Mesendoderm (in vitro differentiated cells): Measurements from ENCODE around the gene CREB3.

Experiments
- DNase-seq: peaks from one replicate; pipeline ENCODE4 v3.0.0; 2013
- H2AK5ac ChIP-seq: 2 replicates; pipeline ENCODE4 v1.6.1; 2013; ENCODE audit warnings: low read length, inconsistent platforms
- H2BK120ac ChIP-seq: 2 replicates; pipeline ENCODE4 v1.6.1; 2013; ENCODE audit warnings: low read depth, mild to moderate bottlenecking, low read length, moderate library complexity, mixed read lengths
- H2BK15ac ChIP-seq: replicated peaks from 2 replicates; pipeline ENCODE4 v1.6.1; 2013; ENCODE audit warnings: low read depth, mild to moderate bottlenecking, moderate library complexity
- H2BK5ac ChIP-seq: 2 replicates; pipeline ENCODE4 v1.6.1; 2013; ENCODE audit warnings: low read length, inconsistent platforms
- H3K18ac ChIP-seq: 2 replicates; pipeline ENCODE4 v1.6.1; 2013; ENCODE audit warnings: mild to moderate bottlenecking, low read length, mixed read lengths
- H3K23ac ChIP-seq: one replicate; pipeline ENCODE4 v1.6.1; 2013; ENCODE audit warnings: low read length
- H3K27ac ChIP-seq: 2 replicates; pipeline ENCODE4 v1.5.1; 2013; ENCODE audit warnings: low read depth, mild to moderate bottlenecking, inconsistent platforms, low read length, moderate library complexity
- H3K27me3 ChIP-seq: 2 replicates; pipeline ENCODE4 v1.6.1; 2013; ENCODE audit warnings: low read length, control low read depth, mild to moderate bottlenecking, inconsistent platforms; ENCODE audit not compliant: insufficient read depth, poor library complexity
- H3K36me3 ChIP-seq: 2 replicates; pipeline ENCODE4 v1.6.1; 2013; ENCODE audit warnings: low read length, inconsistent platforms; ENCODE audit not compliant: control insufficient read depth, insufficient read depth
- H3K4ac ChIP-seq: one replicate; pipeline ENCODE4 v1.6.1; 2013; ENCODE audit warnings: low read depth, mild to moderate bottlenecking, low read length, moderate library complexity
- H3K4me1 ChIP-seq: 2 replicates; pipeline ENCODE4 v1.6.1; 2013; ENCODE audit warnings: low read depth, low read length, inconsistent platforms; ENCODE audit not compliant: control insufficient read depth
- H3K4me2 ChIP-seq: 2 replicates; pipeline ENCODE4 v1.6.1; 2013; ENCODE audit warnings: low read length
- H3K4me3 ChIP-seq: 2 replicates; pipeline ENCODE4 v1.5.1; 2013; ENCODE audit warnings: mild to moderate bottlenecking, low read length
- H3K56ac ChIP-seq: one replicate; pipeline ENCODE4 v1.6.1; 2013; ENCODE audit warnings: low read length
- H3K79me1 ChIP-seq: 2 replicates; pipeline ENCODE4 v1.6.1; 2013; ENCODE audit warnings: low read length, inconsistent platforms
- H3K79me2 ChIP-seq: 2 replicates; pipeline ENCODE4 v1.6.1; 2013; ENCODE audit warnings: mild to moderate bottlenecking, low read length; ENCODE audit not compliant: control insufficient read depth, insufficient read depth
- H3K9ac ChIP-seq: 2 replicates; pipeline ENCODE4 v1.6.1; 2013; ENCODE audit warnings: low read length, inconsistent platforms
- H4K5ac ChIP-seq: one replicate; pipeline ENCODE4 v1.6.1; 2013; ENCODE audit warnings: low read length
- H4K8ac ChIP-seq: one replicate; pipeline ENCODE4 v1.6.1; 2013; ENCODE audit warnings: low read depth, mild to moderate bottlenecking, control low read depth, low read length, moderate library complexity
- WGBS: extraction: QIAGEN DNeasy Blood & Tissue Kit; methylation state at CpG from one replicate; pipeline ENCODE4 v1.1.7; 2013; ENCODE audit warnings: low lambda C conversion rate, missing lambda C conversion rate; ENCODE audit not compliant: insufficient coverage; ENCODE audit errors: extremely low coverage; 5-methylcytosine and 5-hydroxymethylcytosine counted together

The CREB3 gene

DNA sequence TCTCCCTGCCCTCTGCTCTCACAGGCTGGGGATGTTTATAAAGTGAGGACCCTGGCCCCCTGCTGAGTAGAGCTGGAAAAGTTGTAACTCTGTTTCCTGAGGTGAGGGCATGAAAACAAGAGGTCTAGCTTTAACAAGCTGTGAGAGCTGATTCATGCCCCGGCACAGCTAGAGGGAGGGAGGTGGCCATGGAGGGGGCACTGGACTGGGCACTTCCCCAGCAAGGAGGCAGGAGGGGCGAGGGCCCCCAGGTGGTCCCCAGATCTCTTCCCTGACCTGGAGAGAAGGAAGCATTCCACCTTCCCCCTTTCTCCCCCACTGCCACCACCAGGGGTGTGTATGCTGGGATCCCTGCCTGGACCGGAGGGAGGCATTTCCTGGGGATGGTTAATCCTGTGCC, 21.8 kb downstream of the CREB3 start, which contains the start of gene MSMP:
MSMP (minus strand) TSS at position 13 of the 400 bp plus-strand sequence. CDS start 147 bp downstream, outside the sequence.
- Histone ChIP-seq H4K8ac (no peak within 1 kb of the TSS), H3K79me1 (peaks cover 4% of the 10 kb centered on the region), H3K79me2 (no peaks in the 10 kb centered on the region), H3K27ac (no peak within 1 kb of the TSS), H2BK15ac (no peak within 1 kb of the TSS), H4K5ac (no peak within 1 kb of the TSS), H3K4me1 (peaks cover 3% of the 10 kb centered on the region), H2AK5ac (no peak within 1 kb of the TSS), H3K18ac (no peak within 1 kb of the TSS), H3K4ac (no peak within 1 kb of the TSS), H3K56ac (no peak within 1 kb of the TSS), H3K27me3 (no peaks in the 10 kb centered on the region), H2BK5ac (no peak within 1 kb of the TSS), H3K4me2 (no peak within 1 kb of the TSS), H2BK120ac (no peak within 1 kb of the TSS), H3K4me3 (no peak within 1 kb of the TSS), H3K23ac (no peak within 1 kb of the TSS), H3K36me3 (no peaks in the 10 kb centered on the region), H3K9ac (no peak within 1 kb of the TSS)
- WGBS: no CpG with 5 or more reads among the region's 3 CpGs
- no peak for DNase-seq

DNA sequence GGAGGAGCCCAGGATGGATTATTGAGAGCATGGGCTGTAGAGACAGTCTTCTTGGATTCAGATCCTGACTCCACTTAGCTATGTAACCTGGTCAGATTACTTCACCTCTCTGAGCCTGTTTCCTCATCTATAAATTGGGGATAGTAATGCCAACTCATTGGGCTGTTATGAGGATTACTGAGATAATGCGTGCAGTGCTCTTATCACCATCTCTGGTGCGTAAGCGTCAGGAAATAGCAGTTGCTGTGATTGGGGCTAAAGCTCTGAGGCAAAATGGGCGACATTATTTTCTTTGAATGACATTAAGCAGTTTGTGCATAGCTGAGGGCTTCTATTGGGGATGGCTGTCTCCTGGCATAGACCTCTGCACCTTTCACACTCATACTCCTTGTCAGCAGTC, 22.6 kb downstream of the CREB3 start:
- Histone ChIP-seq H2BK15ac (no peak overlapping the region), H3K56ac (no peak overlapping the region), H3K18ac (no peak overlapping the region), H3K36me3 (no peaks in the 10 kb centered on the region), H2AK5ac (no peak overlapping the region), H3K27me3 (no peaks in the 10 kb centered on the region), H3K4me1 (peaks cover 1% of the 10 kb centered on the region), H2BK120ac (no peak overlapping the region), H3K4me2 (no peak overlapping the region), H3K79me1 (peaks cover 3% of the 10 kb centered on the region), H3K4ac (no peak overlapping the region), H3K27ac (no peak overlapping the region), H3K4me3 (no peak overlapping the region), H2BK5ac (no peak overlapping the region), H3K23ac (no peak overlapping the region), H3K79me2 (no peaks in the 10 kb centered on the region), H4K8ac (no peak overlapping the region), H4K5ac (no peak overlapping the region), H3K9ac (no peak overlapping the region)
- WGBS: no CpG with 5 or more reads among the region's 4 CpGs
- DNase-seq: no peak

DNA sequence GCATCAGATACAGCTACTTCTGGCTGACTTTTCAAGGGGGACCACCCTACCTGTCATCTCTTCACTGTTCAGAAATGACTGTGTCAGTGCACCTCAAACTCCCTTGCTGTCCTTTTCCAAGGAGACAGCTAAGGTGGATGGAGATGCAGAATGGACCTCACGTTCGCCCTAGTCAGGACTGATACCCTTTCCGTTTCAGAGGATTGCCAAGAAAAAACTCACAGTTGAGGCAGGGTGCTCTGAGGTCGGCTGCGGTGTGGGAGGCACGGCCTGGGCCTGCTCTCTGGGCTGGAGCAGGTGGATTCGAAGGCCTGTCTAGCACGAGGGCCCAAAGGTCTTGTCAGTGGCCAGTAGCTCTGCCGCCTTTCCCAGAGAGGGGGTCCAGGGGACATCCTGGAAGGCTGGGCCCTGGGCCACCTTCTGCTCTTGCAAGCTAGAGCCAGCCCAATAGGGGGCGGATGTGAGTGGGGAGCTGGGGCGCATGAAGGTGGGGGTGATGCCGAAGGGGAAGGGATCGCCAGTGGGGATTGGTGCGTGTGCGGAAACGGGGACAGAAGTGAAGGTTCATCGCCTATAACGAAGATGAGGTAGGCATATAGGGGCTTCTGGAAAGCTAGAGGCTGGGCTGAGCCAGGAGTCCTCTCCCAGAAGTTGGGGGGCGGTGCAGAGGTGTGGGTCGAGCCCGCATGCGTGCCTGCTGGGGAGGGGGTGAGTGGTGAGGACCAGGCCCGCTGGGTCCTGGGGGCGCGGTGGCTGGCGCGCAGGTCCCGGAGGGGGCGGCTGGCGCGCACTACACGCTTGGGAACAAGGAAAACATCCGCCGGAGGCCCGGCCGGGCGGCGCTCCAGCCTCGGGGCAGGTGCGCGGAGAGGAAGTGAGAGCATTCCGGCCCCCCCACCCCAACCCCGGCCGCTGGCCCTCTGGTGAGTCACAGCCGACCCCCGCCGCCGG, 24.1 kb downstream of the CREB3 start:
- no CpG with 5 or more reads among the region's 48 CpGs for WGBS
- H4K8ac ChIP-seq: peak overlapping the region; percentile 90
- peak overlapping the region; percentile 91 for H3K4me2 ChIP-seq
- H4K5ac ChIP-seq: no peak overlapping the region
- no peaks in the 10 kb centered on the region for H3K79me1 ChIP-seq
- peak; percentile 83 for DNase-seq
- H3K36me3 ChIP-seq: no peaks in the 10 kb centered on the region
- H3K27me3 ChIP-seq: no peaks in the 10 kb centered on the region
- H3K79me2 ChIP-seq: no peaks in the 10 kb centered on the region
- H3K23ac ChIP-seq: no peak overlapping the region
- H3K4me3 ChIP-seq: peak overlapping the region; percentile 77
- H3K4ac ChIP-seq: peak overlapping the region; percentile 88
- H2BK15ac ChIP-seq: no peak overlapping the region
- H3K18ac ChIP-seq: peak overlapping the region; percentile 28
- no peak overlapping the region for H2BK120ac ChIP-seq
- H3K56ac ChIP-seq: peak overlapping the region; percentile 95
- H3K27ac ChIP-seq: peak overlapping the region; percentile 86
- no peak overlapping the region for H2AK5ac ChIP-seq
- peak overlapping the region; percentile 83 for H3K9ac ChIP-seq
- no peak overlapping the region for H2BK5ac ChIP-seq
- no peaks in the 10 kb centered on the region for H3K4me1 ChIP-seq

DNA sequence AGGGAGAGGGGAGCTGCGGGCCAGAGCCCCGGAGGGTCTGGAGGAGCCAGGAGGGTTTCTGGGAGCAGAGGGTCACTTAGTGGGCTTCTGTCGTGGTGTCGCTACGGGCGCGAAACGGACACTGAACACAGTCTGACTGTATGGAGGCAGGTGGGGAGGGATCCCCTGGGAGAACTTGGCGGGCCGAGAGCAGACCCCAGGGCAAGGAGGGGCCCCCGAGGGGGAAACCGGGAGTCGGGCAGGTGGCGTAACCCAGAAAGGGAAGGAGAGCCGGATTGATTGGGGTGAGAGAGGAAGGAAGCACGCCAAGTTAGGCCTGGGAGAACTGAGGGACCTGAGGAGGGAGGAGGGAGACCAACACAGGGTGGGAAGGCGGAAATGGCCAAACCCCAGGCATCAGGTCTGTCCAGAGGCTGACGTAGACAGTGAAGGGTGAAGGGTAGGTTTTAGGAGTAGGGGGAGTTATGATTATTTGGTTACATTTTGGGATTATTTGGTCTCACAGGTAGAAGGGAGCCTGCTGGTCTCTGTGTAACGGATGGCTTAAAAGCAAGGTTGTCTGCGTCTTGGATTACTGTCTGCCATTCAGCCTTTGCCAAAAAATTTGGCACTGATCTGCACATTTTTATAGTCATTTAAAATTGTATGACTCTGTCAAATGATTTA, 24.9 kb downstream of the CREB3 start:
- H2BK120ac ChIP-seq: no peak overlapping the region
- peak overlapping the region; percentile 76 for H2BK5ac ChIP-seq
- DNase-seq: peak; percentile 75
- H3K9ac ChIP-seq: peak overlapping the region; percentile 83
- no peak overlapping the region for H2BK15ac ChIP-seq
- H3K23ac ChIP-seq: no peak overlapping the region
- peak overlapping the region; percentile 91 for H3K4me2 ChIP-seq
- peak overlapping the region; percentile 86 for H3K27ac ChIP-seq
- no peak overlapping the region for H4K5ac ChIP-seq
- H3K4me1 ChIP-seq: no peaks in the 10 kb centered on the region
- H3K56ac ChIP-seq: peak overlapping the region; percentile 95
- H3K79me2 ChIP-seq: no peaks in the 10 kb centered on the region
- peak overlapping the region; percentile 88 for H3K4ac ChIP-seq
- H3K27me3 ChIP-seq: no peaks in the 10 kb centered on the region
- peak overlapping the region; percentile 19 for H2AK5ac ChIP-seq
- WGBS: no CpG with 5 or more reads among the region's 20 CpGs
- H3K18ac ChIP-seq: peak overlapping the region; percentile 28
- H3K36me3 ChIP-seq: no peaks in the 10 kb centered on the region
- peak overlapping the region; percentile 77 for H3K4me3 ChIP-seq
- no peaks in the 10 kb centered on the region for H3K79me1 ChIP-seq
- peak overlapping the region; percentile 90 for H4K8ac ChIP-seq

DNA sequence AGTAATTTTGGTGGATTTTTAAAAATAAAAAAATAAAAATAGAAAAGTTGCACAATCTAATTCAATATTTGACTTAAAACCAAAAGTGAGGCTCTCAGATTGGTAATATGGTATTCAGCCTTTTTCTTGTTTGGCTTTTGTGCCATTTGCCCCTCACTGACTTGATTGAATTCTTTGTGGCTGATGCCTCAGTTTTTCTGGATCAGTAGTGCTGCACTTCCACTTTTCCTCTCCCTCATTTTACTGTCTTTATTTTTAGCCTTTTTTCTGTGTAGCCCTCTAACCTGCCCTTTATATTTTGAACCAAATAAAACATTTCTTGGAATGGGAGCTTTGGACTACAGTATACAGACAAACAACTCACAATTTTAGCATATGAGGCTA, 25.4 kb downstream of the CREB3 start:
- no peak for DNase-seq
- no peak overlapping the region for H3K4me3 ChIP-seq

More for the DNA sequence above, 25.4 kb downstream of the CREB3 start:
- Histone ChIP-seq H2BK5ac (no peak overlapping the region), H3K27ac (no peak overlapping the region), H2BK15ac (no peak overlapping the region), H3K18ac (no peak overlapping the region), H3K4me2 (no peak overlapping the region), H3K27me3 (no peaks in the 10 kb centered on the region), H4K5ac (no peak overlapping the region), H4K8ac (no peak overlapping the region), H3K4ac (no peak overlapping the region), H3K36me3 (no peaks in the 10 kb centered on the region), H2BK120ac (no peak overlapping the region), H3K79me1 (no peaks in the 10 kb centered on the region), H2AK5ac (no peak overlapping the region), H3K79me2 (no peaks in the 10 kb centered on the region), H3K4me1 (no peaks in the 10 kb centered on the region), H3K23ac (no peak overlapping the region), H3K9ac (peak overlapping the region; percentile 41), H3K56ac (peak overlapping the region; percentile 38)
